Naive thymus-derived CD8-positive, alpha-beta T cell (primary cell): Measurements from ENCODE around the gene PIK3R2. TPM values are rescaled to one million over a fixed set of nuclear protein-coding genes. Genes with fewer than 3 reads are reported as not detected.

Experiments used
- ATAC-seq, 2 donors: fragments of 150-1000 bp; cut with Tn5 transposase in 1 of 2; sonication (Bioruptor Pico), chemical (Tn5 transposase) in 1 of 2; 1 replicate in 1 of 2; 2 replicates in 1 of 2; pipeline ENCODE4 v1.10.0; 2021; ENCODE audit warnings: mild to moderate bottlenecking in 2 of 2, moderate library complexity in 2 of 2
- POLR2A ChIA-PET: fragments of 350-600 bp; sonication (Branson Sonifier 250); formaldehyde crosslinking; loops from one replicate; lab custom pipeline; 2021; ENCODE audit warnings: antibody characterized with exemption; lab: Charles Lee
- DNase-seq, 10 donors: peaks; one replicate each; pipeline versions ENCODE4 v3.0.0 to v3.0.0-alpha.2; 2020 to 2022
- H3K27ac Mint-ChIP-seq, 10 donors: one replicate each; pipeline ENCODE4 v1.8.0; 2020 to 2022; ENCODE audit warnings: mild to moderate bottlenecking in 10 of 10, mixed read lengths in 10 of 10, moderate library complexity in 4 of 10, inconsistent platforms in 1 of 10
- H3K27me3 Mint-ChIP-seq, 5 donors: one replicate each; pipeline ENCODE4 v1.8.0; 2021 to 2022; ENCODE audit warnings: mixed read lengths in 5 of 5
- H3K36me3 Mint-ChIP-seq, 3 donors: one replicate each; pipeline ENCODE4 v1.8.0; 2020 to 2022; ENCODE audit warnings: mixed read lengths in 3 of 3, mild to moderate bottlenecking in 2 of 3, inconsistent platforms in 1 of 3
- H3K4me1 Mint-ChIP-seq, 4 donors: one replicate each; pipeline ENCODE4 v1.8.0; 2021 to 2022; ENCODE audit warnings: mixed read lengths in 4 of 4
- H3K4me3 Mint-ChIP-seq, 10 donors: one replicate each; pipeline ENCODE4 v1.8.0; 2020 to 2022; ENCODE audit warnings: mild to moderate bottlenecking in 10 of 10, mixed read lengths in 10 of 10, moderate library complexity in 6 of 10, inconsistent platforms in 1 of 10
- H3K9me3 Mint-ChIP-seq, 9 donors: one replicate each; pipeline ENCODE4 v1.8.0; 2020 to 2022; ENCODE audit warnings: mixed read lengths in 9 of 9, mild to moderate bottlenecking in 3 of 9, inconsistent platforms in 1 of 9, moderate library complexity in 1 of 9
- polyA plus RNA-seq, 3 donors: library from polyadenylated mRNA; unstranded; fragments of 300-500 nt; fragmentation: Illumina TruSeq; gene quantifications; one replicate each; pipeline ENCODE4 v1.2.3, GENCODE V29; 2021
- total RNA-seq, 8 experiments: library from RNA in 2 of 8; stranded (reverse) in 2 of 8; gene quantifications; one replicate each; pipeline ENCODE4 v1.2.3 and lab custom pipeline; 2021 to 2026

The PIK3R2 gene
- total and polyA plus RNA-seq, 5 experiments from 2014 or later = 1.5 to 21.5 (median 11.7) TPM

DNA sequence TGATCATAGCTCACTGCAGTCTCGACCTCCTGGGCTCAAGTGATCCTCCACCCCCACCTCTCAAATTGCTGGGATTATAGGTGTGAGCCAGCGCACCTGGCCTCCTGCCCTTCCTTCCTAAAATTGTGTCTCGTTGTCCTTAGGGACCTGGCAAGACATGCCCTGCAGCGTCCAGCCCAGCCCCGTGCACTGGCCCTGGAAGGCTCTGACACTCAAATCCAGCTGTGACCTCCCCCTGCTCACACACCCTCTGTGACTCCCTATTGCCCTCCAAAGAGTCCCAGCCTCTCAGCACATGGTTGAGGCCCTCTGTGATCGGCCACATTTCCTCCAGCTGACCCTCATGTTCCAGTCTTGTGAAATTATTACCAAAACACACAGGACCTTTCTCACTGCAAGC, 45.0 kb downstream of the PIK3R2 start:
- Mint-ChIP-seq H3K4me1 (peaks cover 14 to 30% (median 28%) of the 10 kb centered on the region in 4 donors), H3K27ac (peak overlapping the region in 2 of 10 donors; percentile 62 to 75), H3K36me3 (peaks cover 0 to 42% (median 0%) of the 10 kb centered on the region in 3 donors), H3K27me3 (peaks cover 0 to under 1% (median 0%) of the 10 kb centered on the region in 5 donors), H3K4me3 (no peak overlapping the region), H3K9me3 (no peaks in the 10 kb centered on the region)
- POLR2A ChIA-PET = interaction anchor here (1.1 kb wide), 1 partner anchor 56 kb away, joined by 3 read pairs; no protein-coding TSS in a partner anchor
- ATAC-seq (no peak), DNase-seq (no peak)

DNA sequence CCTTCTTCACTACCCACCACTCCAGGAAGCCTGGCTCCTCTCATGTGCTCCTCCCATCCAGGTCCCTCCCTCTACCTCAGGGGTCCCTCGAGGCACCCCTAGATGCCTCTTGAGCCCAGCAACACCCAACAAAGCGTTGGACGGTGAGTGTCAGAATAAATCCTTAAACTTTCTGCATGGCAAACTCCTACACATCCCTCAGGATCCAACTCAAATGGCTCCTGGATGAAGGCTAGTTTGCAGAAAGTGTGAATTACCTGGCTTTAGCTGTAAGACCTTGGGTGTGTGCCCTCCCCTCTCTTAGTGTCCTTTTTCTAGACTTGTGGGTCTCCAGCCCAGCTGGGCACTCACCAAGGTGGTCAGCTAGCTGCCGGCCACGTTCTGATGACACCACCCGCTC, 45.4 kb downstream of the PIK3R2 start:
- ATAC-seq = no peak
- no peaks in the 10 kb centered on the region for H3K9me3 Mint-ChIP-seq
- H3K36me3 Mint-ChIP-seq = peaks cover 0 to 42% (median 0%) of the 10 kb centered on the region in 3 donors
- no peaks in the 10 kb centered on the region for H3K27me3 Mint-ChIP-seq
- POLR2A ChIA-PET = interaction anchor here (0.6 kb wide), 1 partner anchor 775 kb away, joined by 3 read pairs; no protein-coding TSS in a partner anchor
- no peak for DNase-seq
- H3K4me3 Mint-ChIP-seq = no peak overlapping the region
- H3K27ac Mint-ChIP-seq = peak overlapping the region in 2 of 10 donors; percentile 62 to 78
- peaks cover 17 to 32% (median 31%) of the 10 kb centered on the region in 4 donors for H3K4me1 Mint-ChIP-seq

DNA sequence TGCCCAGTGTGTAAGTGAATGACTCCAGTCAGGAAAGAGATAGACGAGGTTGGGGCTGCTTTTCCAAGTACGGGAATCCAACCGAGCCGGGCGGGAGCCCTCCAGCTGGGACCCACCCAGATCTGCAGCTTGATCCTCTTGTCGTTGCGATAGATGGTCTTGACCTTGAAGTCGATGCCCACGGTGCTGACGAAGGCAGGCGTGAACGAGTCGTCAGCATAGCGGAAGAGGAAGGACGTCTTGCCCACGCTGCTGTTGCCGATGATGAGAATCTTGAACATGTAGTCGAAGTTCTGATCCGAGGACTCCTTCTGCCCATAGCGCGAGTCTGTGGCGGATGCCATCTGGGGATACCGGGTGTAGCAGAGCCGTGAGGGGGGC, 49.4 kb downstream of the PIK3R2 start:
- DNase-seq = no peak
- H3K27me3 Mint-ChIP-seq = no peaks in the 10 kb centered on the region
- H3K4me1 Mint-ChIP-seq = peaks cover 13 to 29% (median 27%) of the 10 kb centered on the region in 4 donors
- ATAC-seq = no peak
- H3K4me3 Mint-ChIP-seq = peak overlapping the region; percentile 69 to 98 (median 85)
- H3K36me3 Mint-ChIP-seq = peaks cover 0 to 31% (median 0%) of the 10 kb centered on the region in 3 donors
- POLR2A ChIA-PET = interaction anchor here (1.5 to 6.1 kb wide), 2 partner anchors 9 to 76 kb away, joined by 3 to 72 read pairs; partner anchors contain the start of gene MPV17L2
- no peaks in the 10 kb centered on the region for H3K9me3 Mint-ChIP-seq
- H3K27ac Mint-ChIP-seq = peak overlapping the region in 7 of 10 donors; percentile 25 to 98 (median 65)

DNA sequence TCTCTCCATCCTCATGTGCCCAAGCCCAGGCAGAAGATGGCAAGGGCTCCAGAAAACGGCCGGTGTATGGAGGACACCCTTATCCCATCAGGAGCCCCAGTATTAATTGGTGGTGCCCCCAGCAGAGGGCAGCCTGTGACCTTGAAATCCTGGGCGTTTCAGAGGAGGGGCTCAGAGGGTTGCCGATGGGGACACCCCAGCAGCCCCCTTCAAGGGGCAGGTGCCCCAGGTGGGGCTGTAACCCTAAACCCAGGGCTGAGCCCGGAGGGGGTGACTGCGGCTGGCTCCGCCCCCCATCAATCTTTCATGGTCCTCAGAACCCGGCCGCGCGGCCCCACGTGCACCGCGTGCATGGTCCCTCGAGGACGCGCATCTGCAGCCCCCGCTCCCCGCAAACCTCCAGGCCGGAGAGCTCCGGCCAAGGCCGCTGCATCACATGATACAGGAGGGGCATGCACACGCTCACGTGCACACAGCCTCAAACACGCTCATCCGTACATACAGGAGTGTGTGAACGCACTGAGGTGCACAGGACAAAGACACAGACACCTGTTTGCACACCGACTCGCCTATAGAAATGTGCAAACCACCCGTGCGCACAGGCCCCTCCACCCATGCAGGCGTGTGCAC, 49.9 kb downstream of the PIK3R2 start:
- peaks cover 13 to 29% (median 27%) of the 10 kb centered on the region in 4 donors for H3K4me1 Mint-ChIP-seq
- ATAC-seq = no peak
- peak in 5 of 10 donors; percentile 16 to 67 (median 33) for DNase-seq
- H3K9me3 Mint-ChIP-seq = no peaks in the 10 kb centered on the region
- H3K36me3 Mint-ChIP-seq = peaks cover 0 to 27% (median 0%) of the 10 kb centered on the region in 3 donors
- H3K27ac Mint-ChIP-seq = peak overlapping the region; percentile 19 to 99 (median 96)
- no peaks in the 10 kb centered on the region for H3K27me3 Mint-ChIP-seq
- peak overlapping the region; percentile 92 to 98 (median 96) for H3K4me3 Mint-ChIP-seq
- POLR2A ChIA-PET = interaction anchor here (0.9 to 6.1 kb wide), 7 partner anchors 10 to 126 kb away, joined by 3 to 72 read pairs (median 3); partner anchors contain the start of genes JUND and MPV17L2

DNA sequence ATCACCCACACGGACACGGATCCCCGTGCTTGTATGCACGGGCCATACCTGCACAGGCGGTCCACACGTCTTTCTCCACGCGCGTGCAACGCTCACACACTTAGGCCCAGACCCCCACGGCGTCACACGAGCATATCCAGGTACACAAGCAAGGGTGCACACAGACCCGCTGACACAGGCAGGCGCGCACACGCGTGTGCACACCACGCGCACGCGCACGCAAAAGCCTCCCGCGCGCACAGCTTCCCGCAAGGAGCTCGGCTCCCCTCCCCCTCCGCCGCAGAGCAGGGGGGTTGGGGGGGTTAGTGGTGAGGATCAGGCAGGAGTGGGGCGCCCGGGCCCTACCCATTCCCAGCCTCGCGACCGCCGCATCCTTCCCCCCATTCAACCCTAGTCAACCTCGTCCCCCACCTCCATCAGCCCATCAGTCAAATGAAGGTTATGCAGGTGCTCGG, 50.5 kb downstream of the PIK3R2 start:
- Mint-ChIP-seq H3K4me3 (peak overlapping the region; percentile 92 to 98 (median 96)), H3K4me1 (peaks cover 13 to 29% (median 27%) of the 10 kb centered on the region in 4 donors), H3K9me3 (no peaks in the 10 kb centered on the region), H3K36me3 (peaks cover 0 to 22% (median 0%) of the 10 kb centered on the region in 3 donors), H3K27ac (peak overlapping the region; percentile 19 to 99 (median 96)), H3K27me3 (peaks cover 0 to 1% (median under 1%) of the 10 kb centered on the region in 5 donors)
- peak; percentile 42 to 45 for ATAC-seq
- POLR2A ChIA-PET = interaction anchor here (0.6 to 6.1 kb wide), 13 partner anchors 10 to 354 kb away, joined by 3 to 72 read pairs (median 5); partner anchors contain the start of genes CCDC124, JUND, KXD1 and LSM4
- peak in 4 of 10 donors; percentile 41 to 79 (median 55) for DNase-seq

DNA sequence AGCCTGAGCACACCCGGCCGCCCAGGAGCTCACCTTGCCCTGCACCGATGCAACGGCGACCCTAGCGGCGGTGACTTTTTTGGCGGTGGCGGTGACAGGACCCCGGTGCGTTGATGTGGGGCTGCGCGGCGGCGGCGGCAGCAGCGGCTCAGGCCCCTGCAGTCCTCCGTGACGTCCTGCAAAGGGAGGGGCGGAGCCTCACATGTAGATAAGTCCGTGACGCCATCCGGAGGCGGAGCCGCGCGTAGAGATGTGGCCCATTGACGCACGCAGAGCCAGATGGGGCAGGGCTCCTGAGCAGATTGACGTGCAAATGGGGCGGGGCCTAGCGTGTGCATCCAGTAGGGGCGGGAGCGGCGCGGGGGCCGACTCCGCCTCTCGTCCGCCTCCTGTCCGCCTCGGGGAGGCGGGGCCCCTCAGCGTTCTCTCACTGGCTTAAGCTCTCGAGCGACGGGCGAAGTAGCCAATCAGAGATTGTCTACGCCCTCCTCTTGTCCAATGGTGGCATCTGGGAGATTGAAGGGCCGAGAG, 51.0 kb downstream of the PIK3R2 start, which contains the start of gene RAB3A:
TSS of gene RAB3A (minus strand) at position 180 of the 531 bp plus-strand sequence. CDS start 1,302 bp downstream, outside the sequence.
- peak within 1 kb of the TSS; percentile 74 to 99 (median 97) for H3K27ac Mint-ChIP-seq
- H3K36me3 Mint-ChIP-seq = peaks cover 0 to 17% (median 0%) of the 10 kb centered on the region in 3 donors
- ATAC-seq (peak; percentile 86 to 87), DNase-seq (peak; percentile 95 to 100 (median 99))
- POLR2A ChIA-PET = interaction anchor here (0.6 to 6.1 kb wide), 17 partner anchors 11 to 354 kb away, joined by 3 to 72 read pairs (median 5); partner anchors contain the start of genes CCDC124, JUND, KXD1 and LSM4
- H3K4me1 Mint-ChIP-seq = peaks cover 11 to 29% (median 27%) of the 10 kb centered on the region in 4 donors
- no peaks in the 10 kb centered on the region for H3K9me3 Mint-ChIP-seq
- peak within 1 kb of the TSS; percentile 92 to 98 (median 96) for H3K4me3 Mint-ChIP-seq
- peaks cover 0 to 6% (median 4%) of the 10 kb centered on the region in 5 donors for H3K27me3 Mint-ChIP-seq

DNA sequence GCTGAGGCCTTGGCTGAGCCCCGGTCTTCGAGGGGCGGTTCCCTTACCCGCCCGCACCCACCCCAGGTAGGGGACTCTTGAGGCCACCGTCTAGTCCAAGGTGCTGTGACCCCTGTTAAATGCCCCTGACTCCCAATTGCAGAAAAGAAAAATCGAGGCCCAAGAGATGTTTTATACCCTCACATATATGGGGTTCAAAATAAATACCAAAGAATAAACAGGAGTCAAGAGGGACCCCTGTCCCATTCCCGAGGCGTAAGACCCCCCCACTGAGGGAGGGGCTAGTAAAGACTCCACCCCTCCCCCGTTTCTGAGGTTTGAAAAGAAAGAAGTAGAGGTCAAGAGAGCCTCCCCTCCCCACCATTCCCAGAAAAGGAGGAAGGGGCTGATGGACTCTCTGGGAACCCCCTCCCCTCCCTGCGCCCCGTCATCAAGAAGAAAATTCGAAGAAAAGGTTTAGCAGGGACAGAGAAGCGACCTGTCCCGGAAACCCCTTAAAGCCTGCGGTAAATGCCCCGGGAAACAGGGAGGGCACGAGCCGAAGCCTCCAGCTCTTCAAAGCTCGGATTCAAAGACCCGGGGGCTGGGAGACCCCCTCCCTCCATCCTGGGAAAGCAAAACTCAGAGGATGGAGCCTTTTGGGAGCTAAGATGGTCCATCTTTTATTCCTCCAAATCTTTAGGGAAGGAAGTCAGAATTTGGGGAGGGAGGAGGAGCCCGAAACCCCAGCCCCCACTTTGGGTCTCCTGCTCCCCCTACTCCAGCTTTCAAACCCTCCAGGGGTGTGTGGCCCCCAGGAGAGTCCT, 51.6 kb downstream of the PIK3R2 start:
- Mint-ChIP-seq H3K27ac (peak overlapping the region; percentile 74 to 99 (median 97)), H3K4me3 (peak overlapping the region; percentile 91 to 98 (median 96)), H3K27me3 (peaks cover 0 to 6% (median 4%) of the 10 kb centered on the region in 5 donors), H3K4me1 (peaks cover 11 to 29% (median 27%) of the 10 kb centered on the region in 4 donors), H3K9me3 (no peaks in the 10 kb centered on the region), H3K36me3 (peaks cover 0 to 11% (median 0%) of the 10 kb centered on the region in 3 donors)
- POLR2A ChIA-PET = interaction anchor here (0.6 to 6.1 kb wide), 16 partner anchors 11 to 353 kb away, joined by 3 to 72 read pairs (median 4); partner anchors contain the start of genes CCDC124, JUND, KXD1 and LSM4
- ATAC-seq (no peak), DNase-seq (peak in 3 of 10 donors; percentile 28 to 45 (median 38))

DNA sequence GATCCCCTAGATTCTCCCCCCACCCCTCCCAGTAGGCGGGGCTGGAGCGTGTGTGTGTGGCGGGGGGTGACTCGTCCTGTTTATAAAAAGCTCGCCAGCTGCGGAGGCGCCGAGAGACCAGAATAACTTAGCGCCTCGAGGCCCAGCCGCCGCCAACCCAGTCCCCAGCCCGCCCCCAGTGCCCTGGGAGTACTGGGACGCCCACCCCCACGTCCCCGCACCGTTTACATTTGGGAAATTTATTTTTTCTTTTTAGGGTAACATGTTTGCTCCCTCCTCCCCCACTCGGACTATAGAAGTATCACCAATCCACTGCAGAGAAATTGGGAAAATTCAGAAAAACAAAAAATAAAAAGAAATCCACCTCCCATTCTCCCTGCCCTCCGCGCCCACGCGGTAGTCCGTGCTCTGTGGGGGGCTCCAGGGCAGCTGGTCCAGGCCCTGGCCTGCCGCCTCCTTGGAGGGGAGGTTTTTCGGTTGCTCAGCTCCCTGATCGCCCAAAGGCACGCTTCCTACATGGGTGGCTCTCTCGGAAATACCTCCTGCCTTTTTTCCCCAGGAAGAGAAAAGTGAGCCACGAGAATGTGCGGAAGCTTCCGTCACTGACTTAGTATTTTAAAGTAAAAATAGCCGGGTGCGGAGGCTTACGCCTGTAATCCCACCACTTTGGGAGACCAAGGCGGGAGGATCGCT, 52.4 kb downstream of the PIK3R2 start:
- peaks cover 11 to 29% (median 27%) of the 10 kb centered on the region in 4 donors for H3K4me1 Mint-ChIP-seq
- H3K27me3 Mint-ChIP-seq = peaks cover 0 to 10% (median 6%) of the 10 kb centered on the region in 5 donors
- DNase-seq (peak; percentile 26 to 81 (median 41)), ATAC-seq (no peak)
- no peaks in the 10 kb centered on the region for H3K9me3 Mint-ChIP-seq
- H3K4me3 Mint-ChIP-seq = peak overlapping the region; percentile 91 to 98 (median 96)
- peak overlapping the region in 9 of 10 donors; percentile 74 to 99 (median 97) for H3K27ac Mint-ChIP-seq
- H3K36me3 Mint-ChIP-seq = peaks cover 0 to 7% (median 0%) of the 10 kb centered on the region in 3 donors
- POLR2A ChIA-PET = interaction anchor here (0.5 to 6.1 kb wide), 11 partner anchors 12 to 273 kb away, joined by 3 to 72 read pairs (median 5); partner anchors contain the start of genes CCDC124, JUND, MPV17L2 and SSBP4

DNA sequence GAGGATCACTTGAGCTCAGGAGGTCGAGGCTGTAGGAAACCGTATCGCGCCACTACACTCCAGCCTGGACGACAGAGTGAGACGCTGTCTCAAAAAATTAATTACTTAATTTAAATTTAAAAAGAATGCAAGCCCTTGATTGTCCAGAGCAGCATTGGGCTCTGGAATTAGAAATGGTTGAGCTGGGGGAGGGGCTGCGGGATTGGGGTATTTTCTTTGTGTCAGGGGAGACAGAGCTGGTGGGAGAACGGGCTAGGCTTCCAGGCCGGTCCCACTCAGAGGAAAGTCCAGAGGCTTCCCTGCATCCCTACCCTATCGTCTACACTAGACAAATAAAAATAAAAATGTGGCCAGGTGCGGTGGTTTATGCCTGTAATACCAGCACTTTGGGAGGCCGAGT, 53.1 kb downstream of the PIK3R2 start:
- Mint-ChIP-seq H3K27ac (no peak overlapping the region), H3K4me1 (peaks cover 11 to 29% (median 27%) of the 10 kb centered on the region in 4 donors), H3K36me3 (peaks cover 0 to 5% (median 0%) of the 10 kb centered on the region in 3 donors), H3K4me3 (peak overlapping the region in 2 of 10 donors; percentile 38 to 93), H3K9me3 (no peaks in the 10 kb centered on the region), H3K27me3 (peaks cover 0 to 13% (median 9%) of the 10 kb centered on the region in 5 donors)
- ATAC-seq (no peak), DNase-seq (no peak)
- POLR2A ChIA-PET = interaction anchor here (0.5 to 6.1 kb wide), 3 partner anchors 13 to 74 kb away, joined by 4 to 72 read pairs (median 52); partner anchors contain the start of genes JUND and MPV17L2

DNA sequence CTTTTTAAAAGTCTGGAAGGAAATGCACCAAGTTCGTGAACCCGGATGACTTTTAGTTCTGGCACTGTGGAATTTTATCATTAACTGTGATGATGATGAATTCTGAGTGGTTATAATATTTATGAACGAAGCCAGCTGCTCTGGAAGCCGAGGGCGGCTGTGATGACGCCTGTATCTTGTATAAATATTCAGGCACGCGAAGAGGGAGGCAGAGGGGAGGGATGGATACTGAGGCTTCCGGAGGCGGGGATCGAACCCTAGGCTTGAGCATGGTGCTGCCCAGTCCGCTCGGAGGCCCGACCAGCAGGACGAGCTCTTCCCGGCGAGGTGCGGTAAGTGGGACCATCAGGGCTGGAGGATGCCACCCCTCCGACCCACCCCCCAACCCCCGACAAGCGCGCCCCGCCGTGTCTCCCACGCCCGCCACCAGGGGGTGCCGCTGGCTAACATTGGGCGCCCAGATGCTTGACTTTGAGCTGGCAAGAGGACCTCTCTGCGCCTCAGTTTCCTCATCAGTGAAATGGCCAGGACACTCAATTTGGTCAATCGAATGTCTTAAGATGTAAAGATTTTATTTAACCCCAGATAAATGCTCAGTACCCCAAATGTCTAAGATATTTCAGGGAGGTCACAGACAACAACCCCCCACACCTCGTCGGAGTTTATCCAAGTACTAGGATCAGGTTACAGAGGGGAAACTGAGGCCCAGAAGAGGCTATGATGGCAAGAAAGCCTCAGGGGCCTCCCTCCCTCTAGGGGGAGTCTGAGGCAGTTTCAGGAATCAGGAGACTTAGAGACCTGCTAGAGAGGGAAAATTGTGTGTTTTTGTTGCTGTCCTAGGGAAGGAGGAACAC, 55.4 kb downstream of the PIK3R2 start:
- no peaks in the 10 kb centered on the region for H3K9me3 Mint-ChIP-seq
- H3K36me3 Mint-ChIP-seq = peaks cover 0 to 2% (median 0%) of the 10 kb centered on the region in 3 donors
- H3K4me1 Mint-ChIP-seq = peaks cover 3 to 14% (median 11%) of the 10 kb centered on the region in 4 donors
- ATAC-seq (no peak), DNase-seq (peak in 9 of 10 donors; percentile 26 to 73 (median 54))
- peaks cover 0 to 20% (median 10%) of the 10 kb centered on the region in 5 donors for H3K27me3 Mint-ChIP-seq
- H3K4me3 Mint-ChIP-seq = no peak overlapping the region
- POLR2A ChIA-PET = interaction anchor here (0.6 to 0.9 kb wide), 3 partner anchors 16 to 299 kb away, joined by 3 to 5 read pairs (median 4); no protein-coding TSS in a partner anchor
- no peak overlapping the region for H3K27ac Mint-ChIP-seq
